Activated naive CD8-positive, alpha-beta T cell treated with anti-CD3 and anti-CD28 coated beads, Interleukin-2, amount 50 U/mL, for 16 hours (primary cell): ENCODE results near the gene SQOR.

Experiments used
- DNase-seq: peaks from one replicate; pipeline ENCODE4 v3.0.0-alpha.2; 2020; ENCODE audit warnings: low read depth, low spot score

SQOR gene

DNA sequence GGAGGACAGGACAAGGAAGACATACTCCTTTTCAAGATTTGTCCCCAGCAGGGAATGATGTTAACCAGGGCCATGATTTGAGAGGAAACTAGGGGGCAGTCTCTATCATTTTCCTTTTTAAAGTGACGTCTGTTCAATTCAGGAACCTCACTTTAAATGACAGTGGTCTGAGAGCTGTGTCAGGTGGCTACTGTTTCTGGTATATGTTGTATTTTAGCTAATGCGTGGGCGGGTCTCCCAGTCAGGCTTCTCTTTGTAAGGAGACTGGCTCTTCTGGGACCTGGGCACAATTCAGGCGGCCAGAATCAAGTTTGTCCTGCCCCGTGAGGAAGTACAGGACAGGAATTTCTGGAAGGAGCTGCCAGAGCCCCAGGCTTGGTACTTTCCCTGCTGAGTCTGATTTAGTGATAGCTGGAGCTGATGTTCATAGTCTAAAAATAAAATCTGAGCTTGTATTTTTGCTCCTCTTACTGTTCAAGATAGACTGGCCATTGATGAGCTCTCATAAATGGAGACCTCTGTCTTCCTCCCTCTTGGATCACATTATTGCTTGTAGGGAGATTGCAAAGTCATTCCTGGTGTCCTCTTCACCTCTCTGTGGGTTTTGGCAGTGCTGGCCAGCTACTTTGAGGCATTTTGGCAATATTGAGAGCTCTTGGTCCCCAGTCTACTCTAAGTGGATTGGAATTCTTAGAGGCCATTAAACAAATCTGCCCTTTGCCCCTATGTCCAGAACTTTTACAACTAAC lies 25.6 kb downstream of the SQOR start:
- no peak for DNase-seq

DNA sequence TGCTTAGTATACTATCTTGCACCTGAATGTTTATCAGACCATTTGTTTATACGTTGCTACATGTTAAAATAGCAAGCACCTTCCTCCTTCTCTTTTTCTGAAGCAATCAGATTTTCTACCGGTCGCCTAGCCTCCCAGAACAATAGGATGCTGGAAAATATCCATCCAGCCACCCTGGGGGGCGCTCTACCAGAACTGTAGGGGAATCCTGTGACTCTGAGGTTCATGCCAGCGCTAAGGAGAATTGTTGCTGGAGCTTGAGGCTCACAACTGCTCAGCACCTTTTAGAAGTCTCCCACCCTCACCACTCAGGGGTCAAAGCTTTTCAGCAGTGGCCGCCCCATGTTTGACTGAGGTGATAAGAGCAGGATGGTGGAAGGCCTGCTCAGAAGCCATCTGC lies 27.5 kb downstream of the SQOR start:
- no peak for DNase-seq

DNA sequence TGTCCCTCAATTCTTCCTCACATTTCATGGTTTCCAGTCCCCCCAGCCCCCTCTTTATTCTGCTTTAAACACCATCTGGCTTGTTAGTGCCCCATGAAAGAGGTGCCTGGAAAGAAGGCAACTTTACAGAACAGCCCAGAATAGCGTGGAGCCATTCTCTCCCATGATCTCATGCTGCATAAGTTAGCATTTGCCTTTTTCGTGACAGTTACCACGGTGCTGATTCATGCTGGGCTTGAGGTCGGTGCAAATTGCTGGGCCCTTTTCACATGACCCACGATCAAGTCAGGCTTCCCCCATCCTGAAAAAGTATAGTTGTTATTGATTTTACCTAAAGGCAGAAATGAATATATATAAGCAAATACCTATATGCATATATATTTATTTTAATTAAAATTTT lies 29.6 kb downstream of the SQOR start:
- DNase-seq, result no peak

DNA sequence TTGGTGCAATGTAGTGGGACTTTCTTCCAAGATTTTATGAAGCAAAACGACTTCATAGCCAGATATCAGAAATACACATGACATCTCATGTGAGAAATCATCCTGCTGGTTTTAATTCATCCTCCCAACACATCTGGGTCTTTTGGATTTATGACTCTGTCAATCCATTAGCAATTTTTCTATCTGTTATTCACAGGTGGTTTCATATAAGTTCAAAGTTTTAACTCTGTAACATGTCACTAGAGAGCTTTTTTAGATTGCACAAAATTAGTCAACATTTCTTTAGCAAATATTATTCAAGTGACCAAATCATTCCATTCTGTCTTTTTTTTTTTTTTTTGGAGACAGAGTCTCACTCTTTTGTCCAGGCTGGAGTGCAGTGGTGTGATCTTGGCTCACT lies 30.4 kb downstream of the SQOR start:
- DNase-seq, result no peak

DNA sequence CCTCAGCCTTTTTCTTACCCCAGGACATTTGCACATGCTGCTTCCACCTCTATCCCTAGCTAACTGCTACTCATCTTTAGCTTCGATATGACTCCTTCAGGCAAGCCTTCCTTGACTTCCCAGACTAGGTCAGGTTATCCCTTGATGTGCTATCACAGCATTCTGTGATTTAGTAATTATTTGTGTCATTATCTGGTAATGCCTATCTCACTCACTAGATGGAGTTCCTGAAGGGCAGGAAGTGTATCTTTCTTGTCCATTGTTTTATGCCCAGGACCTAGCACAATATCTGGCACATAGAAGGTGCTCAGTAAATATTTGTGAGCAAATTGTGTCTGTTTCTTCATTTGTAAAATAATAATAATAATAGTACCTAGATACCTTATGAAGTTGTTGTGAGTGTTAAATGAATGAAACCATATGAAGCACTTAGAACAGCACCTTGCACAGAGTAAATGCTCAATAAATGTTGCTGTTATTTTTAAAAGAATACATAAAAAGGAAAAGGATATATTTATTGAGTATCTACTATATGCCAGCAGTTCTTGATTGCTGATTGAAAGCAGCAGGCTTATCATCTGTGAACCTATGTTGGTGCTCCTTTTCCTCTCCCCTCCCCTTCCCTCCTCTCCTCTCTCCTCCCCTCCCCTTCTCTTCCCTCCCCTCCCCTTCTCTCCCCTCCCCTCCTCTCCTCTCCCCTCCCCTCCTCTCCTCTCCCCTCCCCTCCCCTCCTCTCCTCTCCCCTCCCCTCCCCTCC lies 31.5 kb downstream of the SQOR start:
- no peak for DNase-seq

DNA sequence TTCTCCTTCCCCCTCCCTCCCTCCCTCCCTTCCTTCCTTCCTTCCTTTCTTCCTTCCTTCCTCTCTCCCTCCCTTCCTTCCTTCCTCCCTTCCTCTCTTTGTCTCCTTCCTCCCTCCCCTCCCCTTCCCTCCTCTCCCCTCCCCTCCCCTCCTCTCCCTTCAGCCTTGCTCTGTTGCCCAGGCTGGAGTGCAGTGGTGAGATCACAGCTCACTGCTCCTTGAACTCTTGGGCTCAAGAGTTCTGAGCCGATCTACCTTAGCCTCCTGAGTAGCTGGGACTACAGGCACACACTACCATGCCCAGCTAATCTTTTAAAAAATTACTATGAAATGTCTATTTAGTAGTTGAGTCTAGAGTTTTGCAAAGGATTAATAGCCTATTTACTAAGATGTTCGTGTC lies 32.2 kb downstream of the SQOR start:
- no peak for DNase-seq

DNA sequence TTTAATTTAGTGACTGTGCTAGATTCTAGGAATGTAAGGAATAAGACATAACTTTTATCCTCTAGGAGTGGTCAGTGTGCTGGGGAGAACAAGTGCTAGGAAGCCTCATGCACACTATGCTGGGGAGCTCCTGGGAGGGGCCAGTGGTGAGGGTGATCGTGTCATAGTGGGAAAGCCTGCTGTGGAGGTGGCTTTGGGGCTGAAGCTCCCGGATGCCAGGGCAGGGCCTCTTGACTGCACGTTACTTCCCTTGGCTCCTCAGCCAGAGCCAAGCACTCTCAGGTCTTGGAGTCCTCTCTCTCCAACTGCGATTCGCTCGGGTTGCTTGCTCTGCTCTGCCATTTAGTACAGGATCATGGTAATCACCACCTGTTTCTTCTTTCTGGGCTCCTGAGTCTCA lies 33.6 kb downstream of the SQOR start:
- no peak for DNase-seq

DNA sequence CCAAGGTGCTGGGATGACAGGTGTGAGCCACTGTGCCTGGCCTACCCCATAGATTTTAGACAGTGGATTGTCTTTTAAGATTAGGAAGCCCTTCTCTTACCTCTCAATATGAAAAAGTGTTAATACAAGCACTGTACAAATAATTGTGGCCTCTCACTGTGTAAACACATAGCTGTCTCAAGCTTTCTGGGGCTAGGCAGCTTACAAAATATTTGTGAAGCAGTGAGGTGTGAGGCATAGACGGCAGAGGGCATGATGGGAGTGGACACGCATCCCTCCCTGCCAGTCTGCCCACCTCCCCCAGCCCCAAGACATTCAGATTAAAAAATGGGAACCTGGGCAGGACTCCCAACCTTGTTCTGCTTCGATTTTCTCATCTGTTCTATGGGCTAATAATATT lies 34.6 kb downstream of the SQOR start:
- no peak for DNase-seq

DNA sequence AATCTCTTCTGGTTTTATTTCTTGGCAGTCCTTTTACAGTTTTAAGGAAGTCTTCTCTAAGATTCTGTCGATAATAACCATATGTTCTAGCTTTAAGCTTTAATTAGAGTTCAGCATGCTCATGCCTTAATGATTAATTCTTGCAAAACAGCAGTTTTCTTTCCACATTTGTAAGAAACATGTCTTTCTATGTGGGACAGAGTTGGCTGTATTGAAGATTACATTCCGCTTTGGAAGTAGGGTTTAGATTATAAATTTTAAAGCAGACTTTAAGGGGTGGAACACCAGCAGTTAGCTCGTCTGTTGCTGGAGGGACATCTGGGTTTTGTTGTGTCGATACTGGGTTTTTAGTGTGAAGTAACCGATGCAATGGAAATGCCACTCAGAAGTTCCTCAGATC lies 35.3 kb downstream of the SQOR start:
- DNase-seq, result no peak

DNA sequence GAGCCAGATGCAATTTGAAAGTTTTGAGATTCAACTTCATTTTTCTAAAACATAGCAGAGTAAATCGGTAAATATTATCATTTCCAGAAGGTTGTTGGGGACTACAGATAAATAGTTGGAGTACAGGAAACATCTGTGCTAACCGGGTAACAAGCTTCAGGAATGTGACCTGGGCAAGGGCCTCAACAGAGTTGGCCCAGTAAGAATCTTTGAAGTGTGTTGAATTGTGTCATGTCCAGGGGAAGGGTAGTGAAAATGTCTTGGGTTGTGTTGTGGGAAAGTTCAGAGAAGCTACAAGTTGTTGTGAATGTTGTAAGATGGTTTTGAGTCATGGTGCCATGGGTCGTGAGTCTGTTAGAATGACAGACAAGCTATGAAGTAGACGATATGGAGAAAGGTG lies 35.7 kb downstream of the SQOR start:
- no peak for DNase-seq

DNA sequence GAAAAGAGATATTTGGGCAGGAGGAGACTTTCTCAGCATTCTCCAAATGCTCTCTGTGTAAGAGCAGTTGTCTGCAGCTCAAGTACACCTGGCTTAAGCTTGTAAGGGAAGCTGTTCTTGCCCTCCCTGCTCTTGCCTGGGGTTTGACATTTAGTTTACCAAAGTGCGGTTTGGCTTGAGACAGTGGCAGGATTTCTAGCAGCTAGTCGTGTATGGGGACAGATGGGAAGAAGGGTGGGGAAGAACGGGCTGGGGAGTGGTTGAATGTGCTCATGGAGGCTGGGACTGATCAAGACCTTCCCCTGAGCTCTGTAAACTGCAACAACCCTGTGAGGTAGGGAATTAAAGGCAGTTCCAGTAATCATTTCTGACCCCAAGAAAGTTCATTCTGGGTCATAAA lies 39.8 kb downstream of the SQOR start:
- no peak for DNase-seq

DNA sequence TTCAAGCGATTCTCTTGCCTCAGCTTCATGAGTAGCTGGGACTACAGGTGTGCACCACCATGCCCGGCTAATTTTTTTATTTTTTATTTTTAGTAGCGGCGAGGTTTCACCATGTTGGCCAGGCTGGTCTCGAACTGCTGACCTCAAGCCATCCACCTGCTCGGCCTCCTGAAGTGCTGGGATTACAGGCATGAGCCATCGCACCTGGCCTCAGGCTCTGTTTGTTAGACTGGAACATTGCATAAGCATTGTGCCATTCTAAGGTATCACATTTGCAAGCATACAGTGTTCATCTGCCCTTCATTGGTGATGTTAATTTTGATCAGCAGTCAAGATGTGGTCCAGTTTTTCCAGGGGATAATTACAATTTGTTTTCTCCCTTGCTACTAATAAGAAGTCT lies 43.0 kb downstream of the SQOR start:
- DNase-seq, result no peak

DNA sequence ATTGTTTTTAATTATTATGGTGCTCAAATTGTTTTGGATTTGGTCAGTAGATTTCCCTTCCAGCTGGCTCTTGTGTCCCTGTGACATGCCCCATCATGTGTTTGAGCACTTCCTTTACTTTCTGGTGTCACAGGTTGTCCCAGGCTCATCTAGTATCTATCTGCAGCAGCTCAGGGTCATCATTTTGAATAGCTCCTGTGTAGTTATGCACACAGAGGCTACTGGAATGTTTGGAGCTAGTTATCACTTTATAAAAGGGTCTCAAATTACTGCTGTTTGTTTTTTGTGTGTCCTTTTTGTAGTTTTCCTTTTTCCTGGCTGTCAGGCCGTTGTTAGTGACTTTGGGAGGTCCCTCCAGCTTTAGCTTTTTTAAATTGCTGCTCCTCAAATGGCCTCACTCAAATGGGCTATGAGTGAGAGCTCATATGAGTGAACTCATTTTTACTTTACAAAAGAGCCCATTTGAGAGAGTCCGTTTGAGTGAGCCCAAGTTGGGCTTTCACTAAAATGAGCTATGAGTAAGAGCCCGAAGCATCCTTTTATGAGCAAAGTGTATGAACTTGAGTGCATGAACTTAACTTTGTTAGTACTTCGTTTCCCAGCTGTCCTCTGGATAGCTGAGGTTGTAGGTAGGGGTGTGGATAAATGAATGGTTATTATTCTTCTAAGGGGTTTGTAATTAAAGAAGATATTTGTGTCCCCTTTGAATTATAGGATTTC lies 43.8 kb downstream of the SQOR start:
- DNase-seq, result no peak

DNA sequence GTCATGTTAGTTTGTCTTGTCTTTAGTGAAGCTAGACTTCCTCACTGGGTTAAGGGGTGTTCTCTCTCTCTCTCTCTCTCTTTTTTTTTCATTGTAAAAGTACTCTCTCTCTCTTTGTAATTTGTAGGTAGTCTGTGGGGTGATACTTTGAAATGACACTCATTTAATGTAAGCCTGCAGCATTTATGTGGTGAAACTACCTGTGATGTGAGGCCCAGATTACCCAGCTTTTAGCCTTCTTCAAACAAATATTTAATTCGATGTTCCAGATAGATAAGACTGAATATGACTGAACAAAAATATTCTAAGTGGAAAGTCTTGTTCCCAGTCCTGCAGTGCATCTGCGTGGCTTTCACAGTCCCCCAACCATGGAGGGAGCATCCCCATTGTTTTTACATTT lies 49.7 kb downstream of the SQOR start:
- no peak for DNase-seq

DNA sequence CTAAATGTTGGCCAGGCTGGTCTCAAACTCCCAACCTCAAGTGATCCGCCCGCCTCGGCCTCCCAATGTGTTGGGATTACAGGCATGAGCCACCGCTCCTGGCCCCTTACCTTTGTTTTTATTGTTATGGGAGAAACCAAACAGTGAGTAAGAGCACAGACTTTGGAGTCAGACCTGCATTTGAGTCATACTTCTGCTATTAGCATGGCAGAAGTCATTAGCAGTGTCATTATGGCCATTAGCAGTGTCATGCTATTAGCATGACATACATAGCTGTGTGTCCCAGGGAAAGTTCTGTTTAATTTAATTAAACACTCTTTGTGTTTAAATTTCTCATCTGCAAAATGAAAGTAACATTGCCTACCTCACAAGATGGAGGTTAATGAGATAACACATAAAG lies 54.8 kb downstream of the SQOR start:
- no peak for DNase-seq

DNA sequence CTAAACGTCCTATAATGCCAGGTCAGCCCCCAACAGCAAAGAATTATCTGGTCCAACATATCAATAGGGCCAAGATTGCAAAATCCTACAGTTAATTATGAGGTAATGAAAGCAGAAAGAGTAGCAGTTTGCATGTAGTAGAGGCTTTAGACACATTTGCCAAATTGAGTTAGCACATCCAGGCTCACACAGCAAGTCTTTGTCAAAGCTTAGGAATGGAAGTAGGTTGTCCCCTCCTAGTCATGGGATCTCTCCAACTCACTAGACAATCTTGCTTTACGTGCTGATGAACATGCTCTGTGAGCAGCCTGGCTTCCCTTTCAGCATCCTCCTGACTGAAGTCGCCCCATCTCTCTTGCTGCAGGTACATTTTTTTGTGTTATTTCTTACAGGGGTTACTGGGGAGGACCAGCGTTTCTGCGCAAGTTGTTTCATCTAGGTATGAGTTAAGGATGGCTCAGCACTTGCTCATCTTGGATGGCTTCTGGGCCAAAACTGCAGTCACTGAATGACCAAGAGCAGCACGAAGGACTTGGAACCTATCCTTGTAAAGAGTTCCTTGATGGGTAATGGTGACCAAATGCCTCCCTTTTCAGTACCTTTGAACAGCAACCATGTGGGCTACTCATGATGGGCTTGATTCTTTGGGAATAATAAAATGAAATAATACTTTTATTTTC lies 55.9 kb downstream of the SQOR start:
- no peak for DNase-seq

DNA sequence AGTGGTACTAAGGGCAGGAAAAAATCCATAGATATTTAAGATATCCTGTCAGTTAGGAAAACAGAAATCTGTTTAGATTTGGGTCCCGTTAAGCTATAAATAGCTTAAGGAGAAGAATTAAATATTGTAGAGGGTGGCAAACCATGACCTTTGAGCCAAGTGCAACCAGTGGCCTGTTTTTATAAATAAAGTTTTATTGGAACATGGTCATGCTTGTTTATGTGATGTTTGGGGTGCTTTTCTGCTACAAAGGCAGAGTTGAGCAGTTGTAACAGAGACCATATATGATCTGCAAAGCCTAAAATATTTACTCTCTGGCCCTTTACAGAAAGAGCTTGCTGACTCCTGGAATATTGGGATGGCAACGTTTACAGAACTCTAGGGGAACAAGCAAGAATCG lies 66.3 kb downstream of the SQOR start:
- no peak for DNase-seq

DNA sequence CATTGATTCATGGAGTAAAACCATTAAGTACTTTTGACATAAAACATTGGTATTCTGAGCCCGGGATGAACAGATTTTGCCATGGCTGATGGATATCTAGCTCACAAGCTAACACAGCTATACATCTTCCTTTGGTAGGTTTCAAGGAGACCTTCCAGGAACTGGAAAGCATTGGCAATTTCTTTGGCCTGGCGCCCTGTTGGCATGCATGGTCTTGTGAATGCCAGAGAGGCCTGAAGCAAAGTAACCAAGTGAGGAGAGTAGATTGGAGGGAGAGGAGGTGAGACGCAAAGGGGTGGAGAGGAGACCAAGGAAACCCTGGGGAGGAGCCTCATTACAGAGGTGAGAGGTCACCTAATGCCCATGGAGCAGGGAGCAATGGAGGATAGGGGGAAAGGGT lies 67.2 kb downstream of the SQOR start:
- no peak for DNase-seq

DNA sequence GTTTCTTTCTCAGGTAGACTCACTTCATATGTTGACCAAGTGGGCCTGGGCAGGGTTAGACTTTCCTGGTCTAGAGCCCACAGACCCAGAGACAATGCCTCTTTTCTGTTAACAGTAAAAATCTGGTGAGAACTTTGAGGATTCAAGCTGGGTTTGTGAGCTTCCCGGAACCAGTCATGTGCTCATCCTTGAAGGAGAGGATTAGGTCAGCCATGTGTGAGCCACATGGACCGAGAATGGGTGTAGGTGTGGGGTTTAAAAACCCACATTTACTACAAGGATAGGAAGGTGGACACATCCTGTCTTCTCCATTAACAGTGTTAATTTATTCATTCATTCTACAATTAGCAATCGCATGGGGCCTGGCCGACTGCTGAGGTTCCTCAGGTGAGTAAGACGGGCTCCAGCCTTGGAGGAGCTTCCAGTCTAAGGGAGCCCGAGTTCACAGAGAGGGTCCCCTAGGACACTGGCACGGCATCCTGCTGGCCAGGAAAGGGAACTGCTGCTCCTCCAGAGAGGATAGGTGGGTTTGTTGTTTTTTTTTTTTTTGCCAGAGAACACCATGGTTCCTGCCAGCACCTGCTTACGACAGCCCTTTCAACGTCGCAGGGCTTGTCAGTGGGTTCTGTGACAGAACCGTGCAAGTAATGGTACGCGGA lies 69.0 kb downstream of the SQOR start:
- no peak for DNase-seq

DNA sequence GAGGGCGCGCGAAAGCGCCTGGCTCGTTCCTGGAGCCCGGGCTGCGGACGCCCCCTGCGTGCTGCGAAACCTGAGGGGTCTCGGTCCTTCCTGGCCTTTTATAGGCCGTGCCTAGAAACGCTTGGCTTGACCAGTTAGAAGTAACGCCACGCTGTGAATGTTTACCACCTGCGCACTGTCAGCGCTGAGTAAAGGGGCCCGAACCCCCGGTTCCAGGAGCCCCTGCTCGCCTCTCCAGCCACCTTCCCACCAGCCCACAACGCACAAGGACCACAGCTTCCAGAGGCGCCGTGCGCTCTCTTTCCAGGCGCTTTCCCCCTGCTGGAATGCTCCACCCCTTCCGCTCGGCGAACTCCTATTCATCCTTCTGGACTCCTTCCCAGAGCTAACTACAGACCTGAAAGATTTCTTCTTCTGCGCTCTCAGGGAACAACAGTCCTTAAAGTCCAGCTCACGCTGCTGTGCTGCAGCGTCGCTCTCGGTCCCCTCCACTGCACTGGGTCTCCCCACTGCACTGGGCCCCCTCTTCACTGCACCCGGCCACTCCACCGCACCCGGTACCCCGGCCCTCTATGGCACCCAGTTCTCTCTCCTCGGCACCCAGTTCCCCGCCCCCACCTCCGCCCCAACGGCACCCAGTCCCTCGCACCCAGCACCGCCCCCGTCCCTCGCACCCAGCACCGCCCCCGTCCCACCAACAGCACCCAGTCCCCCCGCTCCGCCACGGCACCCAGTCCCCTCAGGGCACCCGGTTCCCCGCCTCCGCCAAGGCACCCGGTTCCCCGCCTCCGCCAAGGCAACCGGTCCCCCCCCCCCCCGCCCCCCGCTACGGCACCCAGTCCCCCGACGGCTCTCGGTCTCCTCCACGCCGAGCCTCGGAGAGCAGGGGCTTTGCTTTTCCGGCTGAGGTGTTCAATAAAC lies 69.8 kb downstream of the SQOR start:
- DNase-seq, result no peak
